Activated CD8-positive, alpha-beta memory T cell treated with anti-CD3 and anti-CD28 coated beads, Interleukin-2, amount 10 ng/mL, durations not matched to agents 7 days and 5 days (primary cell): Measurements from ENCODE around the gene GRID1. TPM values are rescaled to one million over a fixed set of nuclear protein-coding genes. Genes with fewer than 3 reads are reported as not detected.
"Not testable (repeated sequence)": the region's sequence is repeated elsewhere in the genome, so short reads cannot be mapped to it uniquely, and the experiment has no call there.

Source experiments
- ATAC-seq: fragments of 150-1000 bp; cut with Tn5 transposase; one replicate; pipeline ENCODE4 v1.10.0; 2021; ENCODE audit warnings: moderate library complexity
- CTCF ChIA-PET: fragments of 350-600 bp; sonication (Branson Sonifier 250); formaldehyde crosslinking; loops from one replicate; lab custom pipeline; 2021; ENCODE audit warnings: antibody characterized with exemption; lab: Charles Lee
- DNase-seq: peaks from one replicate; pipeline ENCODE4 v3.0.0-alpha.2; 2020
- H3K27ac Mint-ChIP-seq: one replicate; pipeline ENCODE4 v1.8.0; 2021; ENCODE audit warnings: mild to moderate bottlenecking, mixed read lengths
- H3K27me3 Mint-ChIP-seq: one replicate; pipeline ENCODE4 v1.8.0; 2021; ENCODE audit warnings: mixed read lengths
- H3K36me3 Mint-ChIP-seq: one replicate; pipeline ENCODE4 v1.8.0; 2021; ENCODE audit warnings: mild to moderate bottlenecking, mixed read lengths
- H3K4me1 Mint-ChIP-seq: one replicate; pipeline ENCODE4 v1.8.0; 2021; ENCODE audit warnings: mixed read lengths
- H3K4me3 Mint-ChIP-seq: one replicate; pipeline ENCODE4 v1.8.0; 2021; ENCODE audit warnings: mild to moderate bottlenecking, moderate library complexity, mixed read lengths
- H3K9me3 Mint-ChIP-seq: one replicate; pipeline ENCODE4 v1.8.0; 2022; ENCODE audit warnings: low read depth, mixed read lengths
- total RNA-seq, 2 experiments: library from RNA; stranded (reverse); gene quantifications; one replicate each; pipeline ENCODE4 v1.2.3, GENCODE V29; 2021

The GRID1 gene
- total RNA-seq, 2 experiments from 2014 or later, result not detected

DNA sequence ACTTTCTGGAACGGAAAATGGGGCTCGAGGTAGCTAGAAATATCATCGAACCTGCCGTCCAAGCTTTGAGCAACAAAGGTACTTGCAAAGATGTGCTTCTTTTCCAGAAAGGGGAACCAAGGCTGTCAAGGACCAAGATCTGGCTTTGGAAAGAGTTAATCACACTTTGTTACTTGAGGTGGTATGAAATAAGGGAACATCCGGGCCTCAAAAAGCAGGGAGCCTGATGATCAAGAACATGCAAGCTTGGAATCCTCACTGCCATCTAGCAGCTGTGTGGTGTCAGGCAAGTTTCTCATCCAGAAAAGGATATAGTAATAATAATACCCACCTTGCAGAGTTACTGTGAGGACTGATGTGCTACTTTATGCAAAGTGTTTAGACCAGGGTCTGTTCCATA lies 329.5 kb downstream of the GRID1 start:
- H3K27ac Mint-ChIP-seq, result no peak overlapping the region
- H3K36me3 Mint-ChIP-seq, result no peaks in the 10 kb centered on the region
- no peak overlapping the region for H3K4me3 Mint-ChIP-seq
- DNase-seq (no peak), ATAC-seq (no peak)
- peaks cover 5% of the 10 kb centered on the region for H3K27me3 Mint-ChIP-seq
- peaks cover 12% of the 10 kb centered on the region for H3K4me1 Mint-ChIP-seq
- CTCF ChIA-PET, result no interaction called here
- no peaks in the 10 kb centered on the region for H3K9me3 Mint-ChIP-seq

GRCh38 chr10:86036544-86036831 lies 330.1 kb downstream of the GRID1 start:
- peaks cover 5% of the 10 kb centered on the region for H3K27me3 Mint-ChIP-seq
- CTCF ChIA-PET, result no interaction called here
- H3K4me1 Mint-ChIP-seq, result peaks cover 8% of the 10 kb centered on the region
- no peaks in the 10 kb centered on the region for H3K36me3 Mint-ChIP-seq
- no peak overlapping the region for H3K27ac Mint-ChIP-seq
- no peak overlapping the region for H3K4me3 Mint-ChIP-seq
- H3K9me3 Mint-ChIP-seq, result peaks cover 1% of the 10 kb centered on the region
- ATAC-seq (no peak), DNase-seq (no peak)

GRCh38 chr10:86035791-86036543 lies 330.6 kb downstream of the GRID1 start:
- H3K27me3 Mint-ChIP-seq, result peaks cover 5% of the 10 kb centered on the region
- peaks cover 2% of the 10 kb centered on the region for H3K9me3 Mint-ChIP-seq
- H3K4me3 Mint-ChIP-seq, result no peak overlapping the region
- H3K27ac Mint-ChIP-seq, result no peak overlapping the region
- no peak for DNase-seq
- CTCF ChIA-PET, result no interaction called here
- no peak for ATAC-seq
- H3K4me1 Mint-ChIP-seq, result peaks cover 3% of the 10 kb centered on the region
- H3K36me3 Mint-ChIP-seq, result no peaks in the 10 kb centered on the region

- no peak overlapping the region for H3K4me3 Mint-ChIP-seq
- no peak for ATAC-seq
Observed at GRCh38 chr10:86034710-86035109, 331.9 kb downstream of the GRID1 start.

GRCh38 chr10:86033581-86033980 lies 333.0 kb downstream of the GRID1 start:
- H3K9me3 Mint-ChIP-seq, result peaks cover 2% of the 10 kb centered on the region
- peaks cover 5% of the 10 kb centered on the region for H3K27me3 Mint-ChIP-seq
- no peak overlapping the region for H3K27ac Mint-ChIP-seq
- CTCF ChIA-PET, result no interaction called here
- no peaks in the 10 kb centered on the region for H3K36me3 Mint-ChIP-seq
- H3K4me3 Mint-ChIP-seq, result no peak overlapping the region
- no peaks in the 10 kb centered on the region for H3K4me1 Mint-ChIP-seq
- ATAC-seq (no peak), DNase-seq (no peak)

More at GRCh38 chr10:86034710-86035109, 331.9 kb downstream of the GRID1 start:
- Mint-ChIP-seq H3K27me3 (peaks cover 5% of the 10 kb centered on the region), H3K27ac (no peak overlapping the region), H3K9me3 (peaks cover 2% of the 10 kb centered on the region), H3K36me3 (no peaks in the 10 kb centered on the region), H3K4me1 (no peaks in the 10 kb centered on the region)
- no peak for DNase-seq
- CTCF ChIA-PET, result no interaction called here

GRCh38 chr10:86032087-86032486 lies 334.5 kb downstream of the GRID1 start:
- H3K4me3 Mint-ChIP-seq, ATAC-seq, H3K9me3 Mint-ChIP-seq, CTCF ChIA-PET, H3K4me1 Mint-ChIP-seq, H3K27me3 Mint-ChIP-seq, H3K27ac Mint-ChIP-seq, H3K36me3 Mint-ChIP-seq, DNase-seq: not testable (repeated sequence)

- CTCF ChIA-PET, result no interaction called here
- ATAC-seq (no peak), DNase-seq (no peak)
- Mint-ChIP-seq H3K27ac (no peak overlapping the region), H3K27me3 (peaks cover 10% of the 10 kb centered on the region), H3K9me3 (peaks cover 2% of the 10 kb centered on the region), H3K4me3 (no peak overlapping the region), H3K4me1 (no peaks in the 10 kb centered on the region), H3K36me3 (no peaks in the 10 kb centered on the region)
Observed at GRCh38 chr10:86030312-86030711, 336.3 kb downstream of the GRID1 start.

GRCh38 chr10:86027346-86027745 lies 339.2 kb downstream of the GRID1 start:
- Mint-ChIP-seq H3K36me3 (no peaks in the 10 kb centered on the region), H3K4me1 (no peaks in the 10 kb centered on the region), H3K4me3 (no peak overlapping the region), H3K9me3 (peaks cover 2% of the 10 kb centered on the region), H3K27me3 (peaks cover 10% of the 10 kb centered on the region), H3K27ac (no peak overlapping the region)
- DNase-seq (no peak), ATAC-seq (no peak)
- CTCF ChIA-PET, result no interaction called here

DNA sequence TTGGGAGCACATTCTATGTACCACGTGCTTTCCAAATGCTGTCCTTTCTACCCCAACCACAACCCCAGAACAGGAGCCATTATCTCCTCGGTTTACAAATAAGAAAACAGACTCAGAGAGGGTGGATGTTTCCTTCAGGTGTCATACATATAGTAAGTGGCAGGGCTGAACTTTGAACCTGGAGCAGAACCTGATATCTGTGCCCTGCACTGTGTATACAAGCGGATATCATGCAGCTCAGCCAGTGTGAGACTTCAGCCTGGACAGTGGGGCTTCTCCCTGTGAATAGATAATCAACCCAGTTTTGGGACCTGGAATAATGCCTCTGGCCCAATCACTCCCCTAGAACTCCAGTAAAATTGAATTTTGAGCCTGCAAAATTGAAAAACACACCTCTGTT lies 341.1 kb downstream of the GRID1 start:
- Mint-ChIP-seq H3K36me3 (no peaks in the 10 kb centered on the region), H3K4me3 (no peak overlapping the region), H3K4me1 (no peaks in the 10 kb centered on the region), H3K27me3 (peaks cover 10% of the 10 kb centered on the region), H3K27ac (no peak overlapping the region), H3K9me3 (no peaks in the 10 kb centered on the region)
- CTCF ChIA-PET, result no interaction called here
- ATAC-seq, result no peak
- DNase-seq, result no peak

DNA sequence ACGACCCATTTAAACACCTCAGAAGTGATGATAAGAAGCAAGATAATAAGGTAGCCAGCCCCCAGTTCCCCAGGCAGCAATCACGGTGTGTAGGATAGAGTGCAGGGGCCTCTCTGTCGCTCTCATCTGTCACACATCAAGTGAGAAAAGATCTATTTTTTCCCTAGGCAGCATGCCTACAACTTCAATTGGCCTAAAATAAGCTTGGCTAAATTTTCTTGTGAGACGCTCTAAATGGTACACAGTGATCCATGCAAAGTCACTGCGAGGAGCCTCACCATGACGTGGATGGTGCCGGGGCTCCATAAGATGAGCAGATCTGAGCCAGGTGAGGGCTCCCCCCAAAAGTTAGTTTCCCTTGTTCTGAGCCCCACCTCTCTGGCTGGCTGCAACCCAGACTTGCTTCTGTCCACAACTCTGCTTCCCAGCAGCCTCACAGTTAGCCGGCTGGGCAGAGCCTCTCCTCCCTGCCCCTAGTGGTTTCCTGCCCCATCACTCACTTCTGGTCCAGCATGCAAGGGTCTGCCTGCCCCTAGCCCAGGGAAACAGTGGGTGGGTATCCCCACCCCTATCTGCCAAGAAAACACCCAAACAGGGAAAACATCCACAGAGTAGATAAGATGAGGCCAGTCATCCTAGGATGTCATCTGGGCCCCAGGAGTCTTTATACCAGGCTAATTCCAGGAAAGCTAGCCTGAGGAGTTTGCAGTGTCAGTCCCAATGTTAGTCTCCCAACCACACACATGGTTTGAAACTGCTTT lies 342.1 kb downstream of the GRID1 start:
- no peaks in the 10 kb centered on the region for H3K9me3 Mint-ChIP-seq
- CTCF ChIA-PET, result no interaction called here
- H3K36me3 Mint-ChIP-seq, result no peaks in the 10 kb centered on the region
- H3K4me3 Mint-ChIP-seq, result no peak overlapping the region
- no peak for ATAC-seq
- no peak overlapping the region for H3K27ac Mint-ChIP-seq
- DNase-seq, result no peak
- H3K4me1 Mint-ChIP-seq, result no peaks in the 10 kb centered on the region
- peaks cover 10% of the 10 kb centered on the region for H3K27me3 Mint-ChIP-seq

DNA sequence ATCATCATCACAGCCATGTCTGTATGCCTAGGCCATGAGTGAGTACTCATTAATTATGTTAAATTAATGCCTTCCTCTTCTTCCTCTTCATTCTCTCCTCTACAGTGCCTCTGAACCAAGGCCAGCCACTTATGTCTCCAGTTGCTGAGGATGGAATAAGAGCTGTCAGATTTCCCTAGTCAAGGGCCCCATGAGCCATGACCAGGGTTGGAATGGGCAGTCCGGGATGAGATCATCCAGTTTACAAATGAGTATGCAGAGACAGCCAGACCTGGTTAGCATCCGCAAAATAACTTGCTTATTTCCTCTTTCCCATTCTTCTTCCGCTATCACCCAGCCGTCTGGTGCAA lies 342.7 kb downstream of the GRID1 start:
- no peaks in the 10 kb centered on the region for H3K9me3 Mint-ChIP-seq
- H3K27ac Mint-ChIP-seq, result no peak overlapping the region
- DNase-seq (no peak), ATAC-seq (no peak)
- no peaks in the 10 kb centered on the region for H3K4me1 Mint-ChIP-seq
- H3K27me3 Mint-ChIP-seq, result peaks cover 7% of the 10 kb centered on the region
- H3K36me3 Mint-ChIP-seq, result no peaks in the 10 kb centered on the region
- CTCF ChIA-PET, result no interaction called here
- H3K4me3 Mint-ChIP-seq, result no peak overlapping the region

DNA sequence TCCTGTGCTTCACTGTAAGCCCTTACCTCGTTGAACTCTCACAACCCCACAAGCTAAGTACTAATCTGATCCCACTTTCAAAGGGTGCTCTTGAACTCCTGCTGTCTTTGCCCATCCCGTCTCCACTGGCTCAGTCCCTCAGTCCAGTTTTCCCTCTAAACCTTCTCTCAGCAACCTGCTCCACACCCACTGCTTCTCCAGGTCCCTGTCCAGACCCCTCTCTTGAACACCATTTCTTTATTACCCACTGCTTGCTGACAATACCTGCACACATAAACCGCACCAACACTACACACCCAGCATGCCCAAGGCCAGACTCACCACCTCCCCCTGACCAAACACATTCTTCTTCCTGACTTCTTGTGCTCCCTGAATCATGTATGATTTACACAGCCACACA lies 343.3 kb downstream of the GRID1 start:
- Mint-ChIP-seq H3K9me3 (no peaks in the 10 kb centered on the region), H3K27me3 (peaks cover 5% of the 10 kb centered on the region), H3K36me3 (no peaks in the 10 kb centered on the region), H3K4me1 (no peaks in the 10 kb centered on the region), H3K4me3 (no peak overlapping the region), H3K27ac (no peak overlapping the region)
- no peak for DNase-seq
- CTCF ChIA-PET, result no interaction called here
- ATAC-seq, result no peak

DNA sequence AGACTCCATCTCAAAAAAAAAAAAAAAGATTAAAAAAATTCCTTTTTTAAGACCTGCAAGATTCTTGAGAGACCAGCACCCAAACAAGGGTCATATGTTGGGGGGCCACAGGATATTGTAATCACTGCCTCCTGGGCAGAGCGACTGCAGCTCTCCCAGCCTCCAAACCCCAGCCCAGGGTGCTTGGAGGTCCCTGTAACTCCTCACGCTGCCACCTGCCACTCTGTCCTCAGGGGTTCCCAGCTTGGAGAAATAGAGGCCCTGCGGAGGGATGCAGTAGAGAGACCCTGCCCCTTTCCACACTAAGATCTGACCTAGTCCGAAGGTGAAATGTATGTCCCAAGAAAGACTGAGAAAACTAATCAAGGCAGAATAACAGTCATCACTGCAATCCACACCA lies 343.7 kb downstream of the GRID1 start:
- DNase-seq (no peak), ATAC-seq (no peak)
- Mint-ChIP-seq H3K27me3 (peaks cover 5% of the 10 kb centered on the region), H3K9me3 (no peaks in the 10 kb centered on the region), H3K36me3 (no peaks in the 10 kb centered on the region), H3K4me3 (no peak overlapping the region), H3K4me1 (peaks cover 2% of the 10 kb centered on the region), H3K27ac (no peak overlapping the region)
- CTCF ChIA-PET, result no interaction called here

DNA sequence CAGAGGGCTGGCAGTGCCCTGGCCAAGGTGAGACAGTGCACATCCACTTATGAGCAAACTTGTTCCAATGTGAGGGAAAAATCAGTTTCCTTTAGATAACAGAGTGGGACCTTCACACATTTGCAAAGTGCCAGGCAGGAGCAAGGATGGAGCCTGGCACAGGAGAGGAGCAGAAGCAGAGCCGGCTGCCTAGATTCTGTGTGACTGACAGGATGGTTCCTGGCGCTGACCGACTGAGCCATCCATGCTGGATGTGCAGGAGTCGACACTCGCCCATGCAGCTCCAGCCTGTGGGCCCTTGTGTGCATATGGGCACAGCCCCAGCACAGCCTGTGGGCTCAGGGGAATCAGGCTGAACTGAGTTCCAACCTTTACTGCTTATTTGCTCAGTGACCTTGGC lies 346.5 kb downstream of the GRID1 start:
- CTCF ChIA-PET, result interaction anchor here (0.6 kb wide), 1 partner anchor 1514 kb away, joined by 4 read pairs; no protein-coding TSS in a partner anchor
- peaks cover 6% of the 10 kb centered on the region for H3K4me1 Mint-ChIP-seq
- no peaks in the 10 kb centered on the region for H3K9me3 Mint-ChIP-seq

More for the DNA sequence above, 346.5 kb downstream of the GRID1 start:
- ATAC-seq (no peak), DNase-seq (no peak)
- Mint-ChIP-seq H3K27me3 (no peaks in the 10 kb centered on the region), H3K36me3 (no peaks in the 10 kb centered on the region), H3K27ac (no peak overlapping the region), H3K4me3 (no peak overlapping the region)
